RWPE1 (cell line): ENCODE results near the gene PRODH2.
"Not testable (repeated sequence)": the region's sequence is repeated elsewhere in the genome, so short reads cannot be mapped to it uniquely, and the experiment has no call there.

ENCODE experiments used
- CTCF ChIA-PET: fragments of 350-600 bp; sonication (Branson Sonifier 250); formaldehyde crosslinking; extraction: SDS; loops from one replicate; lab custom pipeline; 2021; lab: Yijun Ruan, JAX
- POLR2A ChIA-PET: fragments of 400-600 bp; formaldehyde crosslinking; extraction: SDS; loops from one replicate; lab custom pipeline; 2020; ENCODE audit warnings: antibody characterized with exemption; ENCODE audit not compliant: low non-redundant PET; lab: Yijun Ruan, JAX
- DNase-seq: peaks from one replicate; pipeline ENCODE4 v3.0.0; 2012; ENCODE audit warnings: low spot score
- H3K27ac ChIP-seq: fragments of 450-650 bp; 2 replicates; pipeline ENCODE4 v1.5.1; 2017
- CTCF ChIP-seq: fragments of 450-650 bp; conservative IDR thresholded peaks from 2 replicates; pipeline ENCODE4 v1.5.1; 2017; ENCODE audit warnings: low read depth, mild to moderate bottlenecking

PRODH2 gene

DNA sequence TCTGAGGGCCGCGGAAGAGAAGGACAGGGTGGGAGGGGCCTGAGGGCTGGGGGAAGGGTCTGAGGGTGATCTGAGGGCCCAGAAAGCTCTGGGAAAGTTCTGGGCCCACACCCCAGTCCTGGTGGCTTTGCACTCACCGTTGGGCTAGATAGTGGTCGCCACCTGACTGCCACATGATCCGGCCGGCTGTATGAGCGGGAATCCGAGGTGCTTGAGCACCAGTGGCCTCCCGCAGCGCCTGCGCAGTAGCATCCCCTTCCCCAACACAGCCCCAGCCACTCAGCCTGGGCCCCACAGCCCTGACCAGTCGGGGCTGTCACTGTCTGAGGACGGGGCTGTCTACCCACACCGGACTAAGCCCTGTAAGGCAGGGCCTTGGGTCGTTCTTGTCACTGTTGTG is 15.0 kb downstream of the PRODH2 start:
- CTCF ChIA-PET, result no interaction called here
- TF ChIP-seq CTCF, result no peak
- no peak for DNase-seq
- POLR2A ChIA-PET, result no interaction called here
- no peak overlapping the region for H3K27ac ChIP-seq

DNA sequence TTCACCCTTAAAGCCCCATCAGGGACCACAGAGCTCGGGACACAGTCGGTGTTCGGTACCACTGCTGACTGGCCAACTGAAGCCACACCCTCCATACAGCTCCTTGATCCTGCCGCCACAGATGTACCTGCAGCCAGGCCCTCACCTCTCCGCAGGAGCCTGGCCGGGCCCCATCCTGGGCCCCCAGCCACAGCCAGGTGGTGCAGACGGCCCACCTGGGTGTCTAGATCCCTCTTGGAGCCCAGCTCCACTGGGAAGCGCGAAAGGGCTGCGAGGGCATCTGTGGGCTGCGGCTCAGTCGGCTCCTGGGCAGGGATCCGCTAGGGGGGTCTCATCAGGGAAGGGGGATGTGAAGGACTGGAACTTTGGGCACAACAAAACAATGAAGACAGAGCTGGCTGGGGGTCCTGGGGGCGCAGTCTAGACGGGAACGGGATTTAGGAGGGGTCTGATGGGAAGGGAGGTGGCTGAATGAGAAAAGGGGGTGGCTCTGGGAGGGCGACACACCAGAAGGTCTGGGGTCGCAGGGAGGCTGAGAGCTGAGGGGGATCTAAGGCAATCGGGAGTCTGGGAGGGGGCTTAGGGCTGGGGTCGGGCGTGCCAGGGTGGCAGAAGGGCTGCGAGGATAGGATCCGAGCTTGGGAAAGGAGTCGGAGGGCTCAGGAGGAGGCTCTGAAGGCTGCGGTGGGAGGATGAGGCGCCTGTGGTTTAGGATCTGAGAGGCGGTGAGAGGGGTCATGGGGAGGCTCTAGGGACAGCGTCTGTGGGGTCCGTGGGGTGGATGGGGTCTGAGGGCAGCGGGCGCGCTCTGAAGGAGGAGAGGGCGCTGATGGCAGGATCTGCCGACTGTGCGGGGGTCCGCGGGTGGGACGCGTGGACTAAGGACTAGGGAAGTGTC is 15.8 kb downstream of the PRODH2 start:
- DNase-seq, result no peak
- no peak for TF ChIP-seq CTCF
- POLR2A ChIA-PET, result no interaction called here
- H3K27ac ChIP-seq, result no peak overlapping the region
- CTCF ChIA-PET, result no interaction called here

GRCh38 chr19:35795564-35795963 is 17.1 kb downstream of the PRODH2 start:
- DNase-seq, H3K27ac ChIP-seq, POLR2A ChIA-PET: not testable (repeated sequence)
- CTCF ChIA-PET, result interaction anchor here (0.6 kb wide), 1 partner anchor 27 kb away, joined by 3 read pairs; no protein-coding TSS in a partner anchor

DNA sequence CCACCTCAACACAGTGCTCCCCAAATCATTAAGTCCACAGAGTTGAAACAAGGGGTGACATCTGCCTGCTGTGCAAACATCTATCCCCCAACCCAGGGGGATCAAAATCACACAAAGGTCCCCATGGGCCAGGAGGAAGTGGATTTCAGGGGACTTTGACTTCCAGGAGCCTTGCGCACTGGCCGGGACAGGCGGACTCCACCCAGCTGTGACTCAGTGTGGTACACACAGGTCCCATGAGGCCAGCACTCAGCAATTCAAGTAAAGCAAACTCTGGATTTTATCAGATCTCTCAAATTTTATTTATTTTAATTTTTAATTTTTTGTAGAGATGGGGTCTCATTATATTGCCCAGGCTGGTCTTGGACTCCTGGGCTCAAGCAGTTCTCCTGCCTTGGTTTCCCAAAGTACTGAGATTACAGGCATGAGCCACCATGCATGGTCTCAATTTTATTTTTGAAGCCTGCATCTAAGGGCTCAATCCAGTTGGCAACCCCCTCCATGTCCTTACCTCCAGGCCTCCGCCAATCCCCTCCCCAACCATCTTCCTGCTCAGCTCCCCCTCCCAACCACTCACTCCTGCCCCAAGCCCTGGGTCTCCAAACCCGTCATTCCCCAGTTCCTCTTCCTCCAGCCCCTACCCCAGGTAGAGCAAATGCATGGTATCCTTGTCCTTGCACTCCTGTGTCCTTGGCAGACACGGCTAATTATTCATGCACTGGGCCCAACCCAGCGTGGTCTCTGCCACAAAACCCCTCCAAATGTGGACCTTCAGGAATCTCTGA is 19.1 kb downstream of the PRODH2 start:
- ChIA-PET POLR2A (no interaction called here), CTCF (no interaction called here)
- no peak for DNase-seq
- H3K27ac ChIP-seq, result no peak overlapping the region
- no peak for TF ChIP-seq CTCF

- CTCF ChIA-PET, result no interaction called here
- no peak overlapping the region for H3K27ac ChIP-seq
- no peak for DNase-seq
- POLR2A ChIA-PET, result no interaction called here
- no peak for TF ChIP-seq CTCF
These were observed 19.8 kb downstream of the PRODH2 start for GRCh38 chr19:35792888-35793287.

DNA sequence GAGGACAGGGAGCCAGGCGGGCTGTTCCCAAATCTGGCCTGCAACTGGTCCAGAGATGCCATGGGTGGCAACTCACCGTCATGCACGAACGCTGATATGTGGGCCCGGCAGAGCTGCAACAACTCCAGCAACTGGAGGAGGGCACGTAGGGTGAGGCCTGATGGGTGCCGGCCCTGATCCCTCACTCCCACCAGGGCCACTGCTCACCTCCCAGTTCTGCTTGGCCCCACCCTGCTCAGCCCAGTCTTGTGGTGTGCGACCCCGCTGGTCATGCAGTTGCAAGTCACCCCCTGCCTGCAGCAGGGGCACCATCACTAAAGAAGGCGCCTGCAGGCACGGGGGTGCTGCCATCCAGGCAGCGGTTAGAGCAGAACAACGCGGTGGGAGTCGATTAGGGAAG is 20.3 kb downstream of the PRODH2 start:
- no peak for DNase-seq
- no peak for TF ChIP-seq CTCF
- CTCF ChIA-PET, result no interaction called here
- no peak overlapping the region for H3K27ac ChIP-seq
- POLR2A ChIA-PET, result no interaction called here
